Activated T-cell treated with anti-CD3 and anti-CD28 coated beads, Interleukin-2, amount 50 U/mL, for 4 hours (primary cell): ENCODE measurements around the gene TFAM. TPM values are rescaled to one million over a fixed set of nuclear protein-coding genes. Genes with fewer than 3 reads are reported as not detected.

Source experiments
- ATAC-seq, 2 donors: fragments of 200-7000 bp; cut with Tn5 transposase; one replicate each; pipeline ENCODE4 v1.10.0; 2021
- DNase-seq: peaks from one replicate; pipeline ENCODE4 v3.0.0-alpha.2; 2020
- H3K27me3 Mint-ChIP-seq: one replicate; pipeline ENCODE4 v1.8.0; 2021; ENCODE audit warnings: low read depth, mixed read lengths
- H3K36me3 Mint-ChIP-seq: one replicate; pipeline ENCODE4 v1.8.0; 2022; ENCODE audit warnings: mixed read lengths; ENCODE audit not compliant: insufficient read depth
- H3K4me1 Mint-ChIP-seq: one replicate; pipeline ENCODE4 v1.8.0; 2021; ENCODE audit warnings: low read depth, mixed read lengths
- H3K4me3 Mint-ChIP-seq: one replicate; pipeline ENCODE4 v1.8.0; 2021; ENCODE audit warnings: mild to moderate bottlenecking, moderate library complexity, mixed read lengths
- H3K9me3 Mint-ChIP-seq: one replicate; pipeline ENCODE4 v1.8.0; 2021; ENCODE audit warnings: mixed read lengths
- total RNA-seq, 3 donors: library from RNA; stranded (reverse); gene quantifications; one replicate each; pipeline ENCODE4 v1.2.1, GENCODE V29; 2021

The TFAM gene
- total RNA-seq, 3 donors from 2014 or later, result 136 to 157 (median 153) TPM

- no peaks in the 10 kb centered on the region for H3K9me3 Mint-ChIP-seq
- H3K4me3 Mint-ChIP-seq, result no peak overlapping the region
- H3K27me3 Mint-ChIP-seq, result no peaks in the 10 kb centered on the region
- peaks cover 30% of the 10 kb centered on the region for H3K4me1 Mint-ChIP-seq
- H3K36me3 Mint-ChIP-seq, result peaks cover 9% of the 10 kb centered on the region
- ATAC-seq (no peak), DNase-seq (no peak)
Measured at GRCh38 chr10:58359541-58359940, 25.7 kb upstream of the TFAM start.

GRCh38 chr10:58360412-58361004, 24.7 kb upstream of the TFAM start:
- DNase-seq, result no peak
- Mint-ChIP-seq H3K4me3 (no peak overlapping the region), H3K27me3 (no peaks in the 10 kb centered on the region), H3K4me1 (peaks cover 26% of the 10 kb centered on the region), H3K9me3 (no peaks in the 10 kb centered on the region), H3K36me3 (peaks cover 16% of the 10 kb centered on the region)
- no peak for ATAC-seq

GRCh38 chr10:58361353-58361752, 23.9 kb upstream of the TFAM start:
- no peaks in the 10 kb centered on the region for H3K27me3 Mint-ChIP-seq
- no peaks in the 10 kb centered on the region for H3K9me3 Mint-ChIP-seq
- DNase-seq, result no peak
- ATAC-seq, result no peak
- H3K4me3 Mint-ChIP-seq, result no peak overlapping the region
- H3K36me3 Mint-ChIP-seq, result peaks cover 16% of the 10 kb centered on the region
- peaks cover 26% of the 10 kb centered on the region for H3K4me1 Mint-ChIP-seq

GRCh38 chr10:58362027-58362789, 23.0 kb upstream of the TFAM start:
- DNase-seq, result no peak
- Mint-ChIP-seq H3K4me1 (peaks cover 20% of the 10 kb centered on the region), H3K36me3 (peaks cover 16% of the 10 kb centered on the region), H3K27me3 (no peaks in the 10 kb centered on the region), H3K9me3 (no peaks in the 10 kb centered on the region), H3K4me3 (no peak overlapping the region)
- ATAC-seq, result no peak

- ATAC-seq (no peak), DNase-seq (no peak)
- Mint-ChIP-seq H3K27me3 (no peaks in the 10 kb centered on the region), H3K4me3 (no peak overlapping the region), H3K9me3 (no peaks in the 10 kb centered on the region), H3K4me1 (no peaks in the 10 kb centered on the region), H3K36me3 (peaks cover 14% of the 10 kb centered on the region)
Measured at GRCh38 chr10:58367069-58367468, 18.1 kb upstream of the TFAM start.

- Mint-ChIP-seq H3K4me3 (no peak overlapping the region), H3K27me3 (no peaks in the 10 kb centered on the region), H3K36me3 (peaks cover 1% of the 10 kb centered on the region), H3K9me3 (no peaks in the 10 kb centered on the region), H3K4me1 (no peaks in the 10 kb centered on the region)
- DNase-seq, result no peak
- ATAC-seq, result no peak
Measured at GRCh38 chr10:58371473-58371872, 13.7 kb upstream of the TFAM start.

GRCh38 chr10:58372607-58373441, 12.4 kb upstream of the TFAM start:
- Mint-ChIP-seq H3K9me3 (no peaks in the 10 kb centered on the region), H3K27me3 (no peaks in the 10 kb centered on the region), H3K4me3 (no peak overlapping the region), H3K4me1 (no peaks in the 10 kb centered on the region), H3K36me3 (peaks cover 1% of the 10 kb centered on the region)
- DNase-seq, result no peak
- no peak for ATAC-seq

GRCh38 chr10:58373442-58373827, 11.8 kb upstream of the TFAM start:
- H3K36me3 Mint-ChIP-seq, result peaks cover 1% of the 10 kb centered on the region
- DNase-seq, result no peak
- no peaks in the 10 kb centered on the region for H3K27me3 Mint-ChIP-seq
- no peak overlapping the region for H3K4me3 Mint-ChIP-seq
- no peaks in the 10 kb centered on the region for H3K9me3 Mint-ChIP-seq
- no peaks in the 10 kb centered on the region for H3K4me1 Mint-ChIP-seq
- no peak for ATAC-seq

- Mint-ChIP-seq H3K9me3 (no peaks in the 10 kb centered on the region), H3K4me1 (peaks cover 27% of the 10 kb centered on the region), H3K36me3 (peaks cover 6% of the 10 kb centered on the region), H3K27me3 (no peaks in the 10 kb centered on the region), H3K4me3 (no peak overlapping the region)
- ATAC-seq, result no peak
- DNase-seq, result no peak
Measured at GRCh38 chr10:58382489-58382995, 2.7 kb upstream of the TFAM start.

- H3K36me3 Mint-ChIP-seq, result peaks cover 14% of the 10 kb centered on the region
- DNase-seq (no peak), ATAC-seq (no peak)
- no peaks in the 10 kb centered on the region for H3K27me3 Mint-ChIP-seq
- H3K4me1 Mint-ChIP-seq, result peaks cover 35% of the 10 kb centered on the region
- no peaks in the 10 kb centered on the region for H3K9me3 Mint-ChIP-seq
- peak overlapping the region; percentile 100 for H3K4me3 Mint-ChIP-seq
Measured at GRCh38 chr10:58384095-58384494, 1.1 kb upstream of the TFAM start.

GRCh38 chr10:58384544-58384998, 639 bp upstream of the TFAM start:
- H3K27me3 Mint-ChIP-seq, result no peaks in the 10 kb centered on the region
- peak overlapping the region; percentile 100 for H3K4me3 Mint-ChIP-seq
- H3K9me3 Mint-ChIP-seq, result no peaks in the 10 kb centered on the region
- H3K4me1 Mint-ChIP-seq, result peaks cover 39% of the 10 kb centered on the region
- H3K36me3 Mint-ChIP-seq, result peaks cover 18% of the 10 kb centered on the region
- DNase-seq (no peak), ATAC-seq (no peak)

- DNase-seq (no peak), ATAC-seq (peak; percentile 20 to 22)
- no peaks in the 10 kb centered on the region for H3K9me3 Mint-ChIP-seq
- H3K27me3 Mint-ChIP-seq, result no peaks in the 10 kb centered on the region
- H3K36me3 Mint-ChIP-seq, result peaks cover 24% of the 10 kb centered on the region
- peaks cover 45% of the 10 kb centered on the region for H3K4me1 Mint-ChIP-seq
- H3K4me3 Mint-ChIP-seq, result peak overlapping the region; percentile 100
Measured at GRCh38 chr10:58385784-58386112, 538 bp downstream of the TFAM start.

- Mint-ChIP-seq H3K9me3 (no peaks in the 10 kb centered on the region), H3K27me3 (no peaks in the 10 kb centered on the region), H3K36me3 (peaks cover 34% of the 10 kb centered on the region), H3K4me1 (peaks cover 39% of the 10 kb centered on the region), H3K4me3 (no peak overlapping the region)
- no peak for ATAC-seq
- DNase-seq, result no peak
Measured at GRCh38 chr10:58389024-58389423, 3.8 kb downstream of the TFAM start.

- ATAC-seq, result no peak
- H3K27me3 Mint-ChIP-seq, result no peaks in the 10 kb centered on the region
- peaks cover 50% of the 10 kb centered on the region for H3K36me3 Mint-ChIP-seq
- H3K4me1 Mint-ChIP-seq, result peaks cover 14% of the 10 kb centered on the region
- DNase-seq, result no peak
- H3K9me3 Mint-ChIP-seq, result no peaks in the 10 kb centered on the region
- no peak overlapping the region for H3K4me3 Mint-ChIP-seq
Measured at GRCh38 chr10:58393317-58393716, 8.1 kb downstream of the TFAM start.
